Measurements from ENCODE around the gene GSN.
A peak's percentile ranks its signal among the peaks of the same experiment; 100 is the strongest.

GSN gene

GRCh38 chr9:121267689-121268597, at the start of gene GSN:
GSN (plus strand) TSS chr9:121268162; CDS start chr9:121301972, 33,810 bp downstream.
- DNase-seq (ENCODE audit: low spot score), result peak; percentile 86
- no peak for FAIRE-seq

- no peak for DNase-seq (ENCODE audit: low spot score)
Observed at GRCh38 chr9:121218357-121219027, 49.5 kb upstream of the GSN start.

GRCh38 chr9:121219530-121219929, 48.4 kb upstream of the GSN start:
- DNase-seq (ENCODE audit: low spot score) (no peak), FAIRE-seq (no peak)

More at GRCh38 chr9:121218357-121219027, 49.5 kb upstream of the GSN start:
- no peak for FAIRE-seq

DNA sequence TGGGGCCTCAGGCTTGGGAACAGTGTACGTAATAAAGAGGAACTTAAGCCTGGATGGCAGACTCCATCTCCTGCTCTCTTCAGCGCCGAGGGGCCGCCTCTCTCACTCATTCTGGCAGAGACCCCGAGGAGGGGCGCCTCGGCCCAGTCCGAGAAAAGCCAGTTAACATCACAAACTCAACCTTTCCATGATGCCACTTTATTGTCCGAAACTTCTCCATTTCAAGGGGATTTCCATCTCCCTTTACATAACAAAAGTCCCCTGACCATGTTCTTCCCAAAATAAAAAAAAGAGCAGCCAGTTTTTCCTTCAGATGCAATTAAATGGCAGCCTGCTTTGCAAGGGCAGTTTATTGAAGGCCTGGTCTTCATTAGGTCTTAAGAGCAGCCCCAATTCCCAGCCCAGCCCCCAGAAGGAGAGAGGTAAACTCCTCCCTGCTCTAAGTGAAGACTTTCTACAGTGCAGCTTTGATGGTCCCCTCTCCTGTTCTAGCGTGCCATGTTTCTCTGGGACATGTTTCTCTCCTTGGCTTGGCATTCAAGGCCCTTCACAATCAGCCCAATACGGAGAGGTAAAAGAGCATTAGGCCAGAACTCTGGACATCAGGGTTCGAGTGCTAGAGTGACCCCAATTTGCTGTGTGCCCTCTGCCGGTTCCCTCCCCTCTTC, 46.8 kb upstream of the GSN start:
- DNase-seq (ENCODE audit: low spot score) (no peak), FAIRE-seq (no peak)

GRCh38 chr9:121221664-121222055, 46.3 kb upstream of the GSN start:
- no peak for FAIRE-seq
- no peak for DNase-seq (ENCODE audit: low spot score)

GRCh38 chr9:121222524-121223171, 45.3 kb upstream of the GSN start:
- DNase-seq (ENCODE audit: low spot score) (no peak), FAIRE-seq (no peak)

GRCh38 chr9:121225240-121225639, 42.7 kb upstream of the GSN start:
- DNase-seq (ENCODE audit: low spot score), result no peak
- FAIRE-seq, result no peak

- DNase-seq (ENCODE audit: low spot score) (no peak), FAIRE-seq (no peak)
Observed at GRCh38 chr9:121226175-121226574, 41.8 kb upstream of the GSN start.

DNA sequence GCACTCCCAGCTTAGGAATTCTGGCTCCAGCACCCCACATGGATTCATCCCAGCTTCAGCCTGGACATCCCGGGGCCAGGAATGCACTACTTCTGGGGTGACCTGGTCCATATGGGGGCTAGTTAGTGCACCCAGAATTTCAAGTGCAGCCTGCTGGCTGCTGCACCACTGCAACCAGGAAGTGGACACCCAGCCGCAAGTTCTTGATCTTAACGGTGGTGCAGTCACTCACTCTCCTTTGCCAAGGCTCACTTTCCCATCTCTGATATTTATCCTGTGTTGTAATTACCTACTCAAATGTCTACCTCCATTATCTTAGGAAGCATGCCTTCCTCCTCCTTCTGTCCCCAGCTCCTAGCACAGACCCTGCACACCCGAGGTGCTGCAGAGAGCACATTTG, 40.1 kb upstream of the GSN start:
- no peak for FAIRE-seq

GRCh38 chr9:121230256-121230655, 37.7 kb upstream of the GSN start:
- no peak for DNase-seq (ENCODE audit: low spot score)
- no peak for FAIRE-seq

More for the DNA sequence above, 40.1 kb upstream of the GSN start:
- no peak for DNase-seq (ENCODE audit: low spot score)

GRCh38 chr9:121232251-121232650, 35.7 kb upstream of the GSN start:
- FAIRE-seq (no peak), DNase-seq (ENCODE audit: low spot score) (no peak)

- DNase-seq (ENCODE audit: low spot score) (peak; percentile 52), FAIRE-seq (no peak)
Observed at GRCh38 chr9:121233906-121234831, 33.8 kb upstream of the GSN start.

DNA sequence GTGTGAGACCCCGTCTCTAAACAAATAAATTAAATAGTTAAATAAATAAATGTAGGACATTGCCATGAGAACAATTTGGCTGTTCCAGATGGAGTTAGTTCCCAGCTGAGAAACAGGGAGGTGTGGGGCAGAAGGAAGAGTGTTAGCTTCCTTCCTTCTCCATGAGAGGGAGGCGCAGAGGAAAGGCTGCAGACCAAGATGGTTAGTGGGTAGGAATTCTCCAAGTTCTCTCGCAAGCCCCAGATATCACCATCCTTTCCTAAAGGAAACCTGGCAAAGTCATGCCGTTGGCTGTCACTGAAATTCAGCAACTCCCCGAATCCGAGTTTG, 33.2 kb upstream of the GSN start:
- FAIRE-seq (no peak), DNase-seq (ENCODE audit: low spot score) (no peak)

DNA sequence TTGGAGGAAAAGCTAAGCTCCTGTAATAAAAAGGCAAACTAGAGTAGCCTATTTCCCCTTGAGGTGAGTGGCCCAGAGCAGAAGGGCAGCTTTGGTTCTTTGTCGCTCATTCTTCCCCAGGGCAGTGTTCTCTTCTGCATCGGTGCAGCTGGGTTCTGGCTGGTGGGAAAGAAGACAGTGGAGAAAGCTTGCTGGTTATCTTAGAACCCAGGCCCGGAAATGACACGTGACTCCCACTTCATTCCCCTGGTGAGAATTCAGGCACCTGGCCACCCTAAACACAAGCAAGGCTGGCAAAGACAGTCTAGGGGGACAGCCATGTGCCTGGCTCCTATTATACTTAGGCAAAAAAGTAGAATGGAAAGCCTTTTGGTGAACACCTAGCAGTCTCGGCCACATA, 32.5 kb upstream of the GSN start:
- no peak for DNase-seq (ENCODE audit: low spot score)
- FAIRE-seq, result no peak

DNA sequence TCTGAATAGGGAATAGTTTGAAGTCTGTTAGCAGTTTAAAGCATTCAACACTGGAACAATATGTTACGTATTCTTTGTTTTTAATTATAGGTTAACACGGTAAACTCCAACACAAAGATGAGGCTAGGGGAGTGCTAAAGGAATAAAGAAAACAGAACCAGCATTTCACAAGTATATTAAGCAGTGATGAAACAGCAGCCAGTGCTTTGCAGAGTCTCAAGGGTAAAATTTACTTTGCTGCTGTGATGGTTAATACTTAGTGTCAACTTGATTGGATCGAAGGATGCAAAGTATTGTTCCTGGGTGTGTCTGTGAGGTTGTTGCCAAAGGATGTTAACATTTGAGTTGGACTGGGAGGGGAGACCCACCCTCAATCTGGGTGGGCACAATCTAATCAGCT, 30.0 kb upstream of the GSN start:
- DNase-seq (ENCODE audit: low spot score) (no peak), FAIRE-seq (no peak)

- no peak for FAIRE-seq
- peak; percentile 14 for DNase-seq (ENCODE audit: low spot score)
Observed at GRCh38 chr9:121239071-121239470, 28.9 kb upstream of the GSN start.

- FAIRE-seq, result no peak
- no peak for DNase-seq (ENCODE audit: low spot score)
Observed at GRCh38 chr9:121239851-121240250, 28.1 kb upstream of the GSN start.

DNA sequence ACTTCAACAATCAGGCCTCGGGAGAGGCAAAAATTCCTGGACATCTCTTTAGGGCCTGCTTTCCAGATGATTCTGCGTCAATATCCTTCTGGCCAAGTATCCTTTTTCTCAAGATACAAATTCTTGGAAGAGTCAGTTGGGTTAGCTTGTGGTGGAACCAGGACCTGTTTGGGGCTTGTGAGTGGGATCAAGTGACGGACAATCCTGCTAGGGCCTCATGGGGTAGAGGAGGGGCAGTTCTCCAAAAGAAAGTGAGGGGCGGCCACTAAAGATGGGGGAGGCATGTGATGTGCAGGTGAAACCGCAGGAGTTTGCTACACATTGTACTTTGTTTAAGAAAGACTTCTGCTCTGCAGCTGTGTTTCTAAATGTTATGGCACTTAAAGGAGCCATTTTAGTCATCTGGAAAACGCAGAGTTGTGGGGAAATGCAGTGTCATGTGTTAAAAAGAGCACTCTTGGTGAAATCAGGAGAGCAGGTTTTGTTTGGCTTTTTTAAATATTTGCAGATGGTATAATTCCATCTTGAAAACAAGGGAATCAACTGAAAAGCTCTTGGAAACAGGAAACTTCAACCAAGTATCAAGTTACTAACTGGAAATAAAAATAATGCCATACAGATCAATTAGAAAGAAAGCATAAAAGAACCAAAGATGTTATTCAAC, 27.4 kb upstream of the GSN start:
- DNase-seq (ENCODE audit: low spot score), result no peak
- FAIRE-seq, result no peak

GRCh38 chr9:121242219-121242958, 25.6 kb upstream of the GSN start:
- DNase-seq (ENCODE audit: low spot score), result no peak
- FAIRE-seq, result no peak
